Rectal smooth muscle tissue (tissue), 1 donor: ENCODE data around the gene ZSCAN31.

Source experiments
- H3K27ac ChIP-seq: one replicate; pipeline ENCODE4 v1.7.0; 2013; ENCODE audit warnings: low read depth, low read length, inconsistent platforms
- H3K27me3 ChIP-seq: one replicate; pipeline ENCODE4 v1.7.0; 2013; ENCODE audit warnings: low read length; ENCODE audit not compliant: control insufficient read depth, insufficient read depth
- H3K36me3 ChIP-seq: one replicate; pipeline ENCODE4 v1.7.0; 2013; ENCODE audit warnings: low read length; ENCODE audit not compliant: control insufficient read depth, insufficient read depth
- H3K4me1 ChIP-seq: one replicate; pipeline ENCODE4 v1.7.0; 2013; ENCODE audit warnings: low read length; ENCODE audit not compliant: control insufficient read depth, insufficient read depth
- H3K4me3 ChIP-seq: one replicate; pipeline ENCODE4 v1.7.0; 2013; ENCODE audit warnings: low read length
- H3K9ac ChIP-seq: one replicate; pipeline ENCODE4 v1.7.0; 2013; ENCODE audit warnings: low read length

ZSCAN31 gene

GRCh38 chr6:28349892-28350737 lies 14.2 kb upstream of the ZSCAN31 start, which contains the start of gene ZKSCAN3:
ZKSCAN3 (plus strand) TSS chr6:28349947; CDS start chr6:28359587, 9,640 bp downstream.
- peak within 1 kb of the TSS; percentile 79 for H3K9ac ChIP-seq
- H3K27me3 ChIP-seq, result no peaks in the 10 kb centered on the region
- H3K36me3 ChIP-seq, result no peaks in the 10 kb centered on the region
- peak within 1 kb of the TSS; percentile 80 for H3K4me3 ChIP-seq
- H3K27ac ChIP-seq, result peak within 1 kb of the TSS; percentile 80
- H3K4me1 ChIP-seq, result peaks cover 9% of the 10 kb centered on the region

DNA sequence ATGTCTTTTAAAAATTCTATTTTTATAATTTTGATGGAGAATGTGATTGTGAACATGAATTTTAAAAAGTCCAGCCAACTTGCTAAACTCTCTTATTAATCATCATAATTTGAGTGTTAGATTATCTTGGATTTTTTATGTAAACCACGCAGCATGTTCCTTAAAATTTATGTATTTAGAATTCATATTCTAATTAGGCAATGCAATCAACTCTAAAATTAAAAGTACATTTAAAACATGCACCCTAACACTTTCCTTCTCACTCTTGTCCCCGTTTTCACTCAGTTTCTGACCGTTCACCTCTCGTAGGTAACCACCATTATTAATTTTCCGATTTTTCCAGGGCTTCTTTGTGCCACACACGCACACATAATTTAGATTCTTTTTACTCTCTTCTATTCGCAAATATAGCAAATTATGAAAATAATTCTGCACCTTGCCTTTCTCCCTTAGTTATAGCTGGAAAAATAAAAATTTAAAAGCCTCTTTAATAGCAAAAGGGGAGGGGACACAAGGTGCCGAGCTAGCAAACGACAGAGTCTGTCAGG lies 13.5 kb upstream of the ZSCAN31 start:
- H3K4me1 ChIP-seq, result peaks cover 2% of the 10 kb centered on the region
- H3K36me3 ChIP-seq, result no peaks in the 10 kb centered on the region
- no peak overlapping the region for H3K9ac ChIP-seq
- H3K27me3 ChIP-seq, result no peaks in the 10 kb centered on the region
- peak overlapping the region; percentile 80 for H3K4me3 ChIP-seq
- H3K27ac ChIP-seq, result peak overlapping the region; percentile 80

DNA sequence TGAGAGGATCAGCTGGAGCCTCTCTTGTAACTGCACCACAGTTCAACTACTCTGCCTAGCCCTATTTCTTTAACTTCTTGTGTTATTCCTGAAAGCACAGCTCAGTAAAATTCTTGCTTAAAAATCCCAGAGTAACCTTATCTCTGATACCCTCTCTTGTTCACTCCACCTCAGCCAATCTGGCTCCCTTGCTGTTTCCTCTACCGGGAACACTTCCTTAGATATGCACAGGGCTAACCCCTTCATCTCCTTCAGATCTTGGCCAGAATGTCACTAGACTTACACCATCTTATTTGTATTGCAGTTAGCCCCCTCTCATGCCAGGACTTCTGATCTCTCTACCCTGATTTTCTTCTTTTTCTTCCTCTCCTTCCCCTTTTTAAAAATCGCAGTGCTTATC lies 11.2 kb upstream of the ZSCAN31 start:
- Histone ChIP-seq H3K4me1 (no peaks in the 10 kb centered on the region), H3K27me3 (no peaks in the 10 kb centered on the region), H3K4me3 (no peak overlapping the region), H3K9ac (no peak overlapping the region), H3K36me3 (no peaks in the 10 kb centered on the region), H3K27ac (no peak overlapping the region)

DNA sequence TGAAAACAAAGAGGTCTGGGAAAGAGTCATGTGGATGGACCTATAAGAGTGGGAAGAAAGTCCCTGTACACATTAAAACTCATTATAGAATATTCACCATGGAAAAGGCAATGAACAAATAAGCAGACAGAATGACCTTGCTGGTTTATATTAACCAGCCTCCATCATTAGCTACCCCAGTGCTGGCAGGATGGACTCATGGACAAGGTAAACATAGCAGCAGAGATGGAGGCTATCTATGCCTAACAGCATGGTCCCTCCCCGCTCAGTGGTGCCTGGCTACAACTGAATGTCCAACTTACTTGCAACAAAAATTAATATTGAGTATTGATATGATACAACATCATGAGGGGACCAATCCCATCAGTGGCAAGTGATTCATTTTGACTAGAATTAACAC lies 9.3 kb upstream of the ZSCAN31 start:
- no peak overlapping the region for H3K9ac ChIP-seq
- H3K27ac ChIP-seq, result no peak overlapping the region
- H3K4me3 ChIP-seq, result no peak overlapping the region
- peaks cover 3% of the 10 kb centered on the region for H3K4me1 ChIP-seq
- H3K27me3 ChIP-seq, result no peaks in the 10 kb centered on the region
- no peaks in the 10 kb centered on the region for H3K36me3 ChIP-seq

DNA sequence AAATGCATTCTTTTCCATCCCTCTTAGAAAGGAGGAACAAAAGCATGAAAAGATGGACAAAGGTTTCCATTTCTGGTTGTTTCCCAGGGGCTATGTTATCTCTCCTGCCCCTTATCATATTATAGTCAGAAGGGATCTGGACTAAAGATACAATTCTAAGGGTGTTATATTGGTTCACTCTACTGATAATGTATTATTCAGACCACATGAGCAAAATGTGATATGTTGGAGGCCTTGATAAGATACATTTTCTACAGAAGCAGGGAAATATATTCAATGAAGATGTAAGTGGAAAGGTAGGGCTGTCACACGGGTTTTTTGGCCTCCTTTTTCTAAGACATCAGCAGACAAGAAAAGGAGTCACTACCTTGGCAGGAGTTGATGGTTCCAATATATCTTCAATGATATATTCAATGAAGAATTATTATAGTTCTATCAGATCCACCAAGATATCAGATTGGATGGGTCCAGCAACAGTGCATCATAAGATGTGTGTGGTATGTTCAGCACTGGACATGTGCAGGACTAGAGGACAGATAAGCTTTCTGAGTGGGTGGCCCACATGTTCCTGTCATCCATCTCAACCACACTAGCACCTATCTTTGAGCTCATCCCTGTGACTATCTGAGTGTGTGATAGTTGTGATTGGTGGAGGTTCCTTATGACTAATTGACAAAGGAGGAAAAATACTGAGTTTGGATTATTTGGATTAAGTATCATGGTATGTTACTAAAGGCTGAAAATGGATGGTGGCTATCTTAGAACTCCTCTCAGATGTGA lies 8.1 kb upstream of the ZSCAN31 start:
- Histone ChIP-seq H3K4me1 (peaks cover 3% of the 10 kb centered on the region), H3K27me3 (no peaks in the 10 kb centered on the region), H3K9ac (no peak overlapping the region), H3K36me3 (no peaks in the 10 kb centered on the region), H3K4me3 (no peak overlapping the region), H3K27ac (no peak overlapping the region)

- Histone ChIP-seq H3K36me3 (no peaks in the 10 kb centered on the region), H3K27ac (no peak overlapping the region), H3K9ac (no peak overlapping the region), H3K4me3 (no peak overlapping the region), H3K4me1 (peaks cover 5% of the 10 kb centered on the region), H3K27me3 (no peaks in the 10 kb centered on the region)
Measured at GRCh38 chr6:28340310-28341095, 4.6 kb upstream of the ZSCAN31 start.

GRCh38 chr6:28337121-28337520 lies 1.2 kb upstream of the ZSCAN31 start:
- H3K4me1 ChIP-seq, result peaks cover 18% of the 10 kb centered on the region
- H3K27me3 ChIP-seq, result no peaks in the 10 kb centered on the region
- H3K4me3 ChIP-seq, result peak overlapping the region; percentile 94
- peak overlapping the region; percentile 100 for H3K27ac ChIP-seq
- H3K9ac ChIP-seq, result peak overlapping the region; percentile 79
- no peaks in the 10 kb centered on the region for H3K36me3 ChIP-seq

- H3K9ac ChIP-seq, result peak overlapping the region; percentile 79
- H3K36me3 ChIP-seq, result no peaks in the 10 kb centered on the region
- peak overlapping the region; percentile 94 for H3K4me3 ChIP-seq
- H3K4me1 ChIP-seq, result peaks cover 17% of the 10 kb centered on the region
- no peaks in the 10 kb centered on the region for H3K27me3 ChIP-seq
- H3K27ac ChIP-seq, result peak overlapping the region; percentile 100
Measured at GRCh38 chr6:28336284-28337120, 554 bp upstream of the ZSCAN31 start.

GRCh38 chr6:28335040-28335563 lies 846 bp downstream of the ZSCAN31 start:
- Histone ChIP-seq H3K36me3 (no peaks in the 10 kb centered on the region), H3K9ac (peak overlapping the region; percentile 79), H3K27me3 (no peaks in the 10 kb centered on the region), H3K4me1 (peaks cover 15% of the 10 kb centered on the region), H3K27ac (peak overlapping the region; percentile 100), H3K4me3 (peak overlapping the region; percentile 94)

- Histone ChIP-seq H3K27ac (peak overlapping the region; percentile 100), H3K27me3 (no peaks in the 10 kb centered on the region), H3K36me3 (no peaks in the 10 kb centered on the region), H3K4me1 (peaks cover 15% of the 10 kb centered on the region), H3K4me3 (peak overlapping the region; percentile 94), H3K9ac (no peak overlapping the region)
Measured at GRCh38 chr6:28334286-28335039, 1.5 kb downstream of the ZSCAN31 start.
